Mesodermal cell (in vitro differentiated cells): ENCODE data around the gene SLC17A5.
A peak's percentile ranks its signal among the peaks of the same experiment; 100 is the strongest.

ENCODE experiments used
- H3K27ac ChIP-seq: 2 replicates; pipeline ENCODE4 v1.7.0; 2013; ENCODE audit warnings: mild to moderate bottlenecking, low read depth, low read length, moderate library complexity; ENCODE audit not compliant: severe bottlenecking
- H3K36me3 ChIP-seq: 2 replicates; pipeline ENCODE4 v1.7.1; 2013; ENCODE audit warnings: mild to moderate bottlenecking, low read length, moderate library complexity; ENCODE audit not compliant: control insufficient read depth, insufficient read depth
- H3K4me1 ChIP-seq: one replicate; pipeline ENCODE4 v1.7.1; 2013; ENCODE audit warnings: mild to moderate bottlenecking, low read length; ENCODE audit not compliant: insufficient read depth, control insufficient read depth, poor library complexity, severe bottlenecking
- H3K4me3 ChIP-seq: 2 replicates; pipeline ENCODE4 v1.7.0; 2013; ENCODE audit warnings: low read length, control low read depth, mild to moderate bottlenecking; ENCODE audit not compliant: insufficient read depth, poor library complexity, severe bottlenecking; ENCODE audit errors: extremely low read depth
- H3K9me3 ChIP-seq: 2 replicates; pipeline ENCODE4 v1.7.1; 2013; ENCODE audit warnings: mild to moderate bottlenecking, low read length, moderate library complexity; ENCODE audit not compliant: control insufficient read depth
- WGBS, 2 experiments: methylation state at CpG; one replicate each; pipeline ENCODE4 v1.1.5; 2013; ENCODE audit warnings: missing lambda C conversion rate in 2 of 2; ENCODE audit not compliant: insufficient coverage in 2 of 2; 5-methylcytosine and 5-hydroxymethylcytosine counted together

SLC17A5 gene

GRCh38 chr6:73614802-73615201 is 39.0 kb downstream of the SLC17A5 start:
- H3K27ac ChIP-seq = no peak overlapping the region
- no peaks in the 10 kb centered on the region for H3K9me3 ChIP-seq
- no peaks in the 10 kb centered on the region for H3K4me1 ChIP-seq
- H3K4me3 ChIP-seq = no peak overlapping the region
- 92 to 98% methylated on average over 5 to 6 of the region's 6 CpGs for WGBS, 2 experiments
- peaks cover 14% of the 10 kb centered on the region for H3K36me3 ChIP-seq

- Histone ChIP-seq H3K27ac (no peak overlapping the region), H3K4me3 (no peak overlapping the region), H3K36me3 (peaks cover 14% of the 10 kb centered on the region), H3K4me1 (no peaks in the 10 kb centered on the region), H3K9me3 (no peaks in the 10 kb centered on the region)
- 90 to 100% methylated on average over 3 to 5 of the region's 6 CpGs for WGBS, 2 experiments
These were observed 39.8 kb downstream of the SLC17A5 start for GRCh38 chr6:73613806-73614536.

- Histone ChIP-seq H3K4me1 (no peaks in the 10 kb centered on the region), H3K4me3 (no peak overlapping the region), H3K36me3 (peaks cover 17% of the 10 kb centered on the region), H3K9me3 (no peaks in the 10 kb centered on the region), H3K27ac (no peak overlapping the region)
- 82 to 83% methylated on average over 3 of the region's 3 CpGs for WGBS, 2 experiments
These were observed 41.2 kb downstream of the SLC17A5 start for GRCh38 chr6:73612611-73613010.

- 79 to 82% methylated on average over 3 to 4 of the region's 6 CpGs for WGBS, 2 experiments
- no peak overlapping the region for H3K27ac ChIP-seq
- H3K36me3 ChIP-seq = peaks cover 17% of the 10 kb centered on the region
These were observed 43.1 kb downstream of the SLC17A5 start for GRCh38 chr6:73610444-73611275.

GRCh38 chr6:73608761-73609160 is 45.0 kb downstream of the SLC17A5 start:
- H3K36me3 ChIP-seq = peaks cover 11% of the 10 kb centered on the region
- no peak overlapping the region for H3K27ac ChIP-seq
- no peak overlapping the region for H3K4me3 ChIP-seq
- H3K9me3 ChIP-seq = no peaks in the 10 kb centered on the region
- 86 to 90% methylated on average over 2 of the region's 4 CpGs for WGBS, 2 experiments
- no peaks in the 10 kb centered on the region for H3K4me1 ChIP-seq

More at GRCh38 chr6:73610444-73611275, 43.1 kb downstream of the SLC17A5 start:
- no peaks in the 10 kb centered on the region for H3K9me3 ChIP-seq
- H3K4me3 ChIP-seq = no peak overlapping the region
- no peaks in the 10 kb centered on the region for H3K4me1 ChIP-seq

- Histone ChIP-seq H3K27ac (no peak overlapping the region), H3K9me3 (no peaks in the 10 kb centered on the region), H3K4me3 (no peak overlapping the region), H3K4me1 (no peaks in the 10 kb centered on the region), H3K36me3 (peaks cover 9% of the 10 kb centered on the region)
- WGBS, 2 experiments = 100% methylated on average over 2 of the region's 2 CpGs; no CpG with 5 or more reads in 1 of the 2 experiments
These were observed 47.4 kb downstream of the SLC17A5 start for GRCh38 chr6:73606428-73606827.

- Histone ChIP-seq H3K36me3 (peaks cover 14% of the 10 kb centered on the region), H3K9me3 (no peaks in the 10 kb centered on the region), H3K4me1 (no peaks in the 10 kb centered on the region), H3K27ac (no peak overlapping the region), H3K4me3 (no peak overlapping the region)
- WGBS, 2 experiments = 94% methylated on average over 3 of the region's 5 CpGs; no CpG with 5 or more reads in 1 of the 2 experiments
These were observed 49.3 kb downstream of the SLC17A5 start for GRCh38 chr6:73604461-73604860.

GRCh38 chr6:73604020-73604419 is 49.8 kb downstream of the SLC17A5 start:
- 100% methylated on average over 1 of the region's 1 CpG; no CpG with 5 or more reads in 1 of the 2 experiments for WGBS, 2 experiments
- Histone ChIP-seq H3K27ac (no peak overlapping the region), H3K9me3 (no peaks in the 10 kb centered on the region), H3K36me3 (peaks cover 16% of the 10 kb centered on the region), H3K4me3 (no peak overlapping the region), H3K4me1 (no peaks in the 10 kb centered on the region)

GRCh38 chr6:73586416-73586974 is 67.3 kb downstream of the SLC17A5 start:
- peaks cover 13% of the 10 kb centered on the region for H3K4me1 ChIP-seq
- no peaks in the 10 kb centered on the region for H3K36me3 ChIP-seq
- peak overlapping the region; percentile 18 for H3K4me3 ChIP-seq
- 51 to 59% methylated on average over 3 of the region's 6 CpGs for WGBS, 2 experiments
- peak overlapping the region; percentile 99 for H3K27ac ChIP-seq
- no peaks in the 10 kb centered on the region for H3K9me3 ChIP-seq

GRCh38 chr6:73585566-73586415 is 68.0 kb downstream of the SLC17A5 start:
- H3K9me3 ChIP-seq = no peaks in the 10 kb centered on the region
- WGBS, 2 experiments = 13% methylated on average over 1 of the region's 3 CpGs; no CpG with 5 or more reads in 1 of the 2 experiments
- H3K36me3 ChIP-seq = no peaks in the 10 kb centered on the region
- peaks cover 13% of the 10 kb centered on the region for H3K4me1 ChIP-seq
- H3K4me3 ChIP-seq = peak overlapping the region; percentile 18
- peak overlapping the region; percentile 99 for H3K27ac ChIP-seq
